AG08395 (cell line): Measurements from ENCODE around the gene MYOT.
"Not testable (repeated sequence)": the region's sequence is repeated elsewhere in the genome, so short reads cannot be mapped to it uniquely, and the experiment has no call there.

Experiments
- DNase-seq: peaks from one replicate; pipeline ENCODE4 v3.0.0; 2012; ENCODE audit warnings: mixed read lengths, low spot score

Gene MYOT

GRCh38 chr5:137856916-137857862, 10.5 kb upstream of the MYOT start:
- no peak for DNase-seq

GRCh38 chr5:137858223-137858916, 9.3 kb upstream of the MYOT start:
- no peak for DNase-seq

- no peak for DNase-seq
Observed at GRCh38 chr5:137858954-137859353, 8.7 kb upstream of the MYOT start.

- no peak for DNase-seq
Observed at GRCh38 chr5:137862251-137862650, 5.4 kb upstream of the MYOT start.

GRCh38 chr5:137863653-137864052, 4.0 kb upstream of the MYOT start:
- not testable (repeated sequence) for DNase-seq

GRCh38 chr5:137866541-137867388, 895 bp upstream of the MYOT start:
- no peak for DNase-seq

- no peak for DNase-seq
Observed at GRCh38 chr5:137870647-137871339, 3.1 kb downstream of the MYOT start.

GRCh38 chr5:137871571-137871970, 3.9 kb downstream of the MYOT start:
- DNase-seq: no peak

- no peak for DNase-seq
Observed at GRCh38 chr5:137872466-137872865, 4.8 kb downstream of the MYOT start.

- no peak for DNase-seq
Observed at GRCh38 chr5:137876101-137876500, 8.4 kb downstream of the MYOT start.

GRCh38 chr5:137880313-137880712, 12.7 kb downstream of the MYOT start:
- DNase-seq: no peak

- DNase-seq: no peak
Observed at GRCh38 chr5:137887831-137888230, 20.2 kb downstream of the MYOT start.

- no peak for DNase-seq
Observed at GRCh38 chr5:137888466-137888862, 20.8 kb downstream of the MYOT start.

- DNase-seq: peak; percentile 49
Observed at GRCh38 chr5:137888863-137889759, 21.5 kb downstream of the MYOT start, which contains the start of gene PKD2L2. TSS of gene PKD2L2 (plus strand) at chr5:137889457. CDS start at chr5:137889492, 35 bp downstream.

- DNase-seq: no peak
Observed at GRCh38 chr5:137890845-137891244, 23.2 kb downstream of the MYOT start.

GRCh38 chr5:137891849-137892248, 24.2 kb downstream of the MYOT start:
- DNase-seq: no peak

- no peak for DNase-seq
Observed at GRCh38 chr5:137894586-137894985, 26.9 kb downstream of the MYOT start.

- DNase-seq: no peak
Observed at GRCh38 chr5:137896560-137896959, 28.9 kb downstream of the MYOT start.

GRCh38 chr5:137899493-137899892, 31.8 kb downstream of the MYOT start:
- DNase-seq: no peak

- DNase-seq: no peak
Observed at GRCh38 chr5:137901011-137901817, 33.6 kb downstream of the MYOT start.
